LNCaP clone FGC (cell line): ENCODE results near the gene SIK3.

ENCODE experiments used
- DNase-seq: peaks from one replicate; pipeline ENCODE4 v3.0.0-alpha.2; 2011; ENCODE audit warnings: low read depth
- H3K4me3 ChIP-seq: 2 replicates; pipeline ENCODE4 v1.5.1; 2011; ENCODE audit warnings: mild to moderate bottlenecking, low read depth, low read length, control low read depth
- CTCF ChIP-seq: IDR thresholded peaks from 2 replicates; pipeline ENCODE4 v1.5.1; 2012; ENCODE audit warnings: mild to moderate bottlenecking; ENCODE audit not compliant: control insufficient read depth, insufficient read depth; ENCODE audit errors: extremely low read depth

SIK3 gene

GRCh38 chr11:117020287-117020686, 77.9 kb downstream of the SIK3 start:
- DNase-seq, result no peak
- H3K4me3 ChIP-seq, result no peak overlapping the region
- no peak for TF ChIP-seq CTCF

GRCh38 chr11:117019871-117020270, 78.4 kb downstream of the SIK3 start:
- TF ChIP-seq CTCF, result no peak
- H3K4me3 ChIP-seq, result no peak overlapping the region
- DNase-seq, result no peak

- TF ChIP-seq CTCF, result no peak
- H3K4me3 ChIP-seq, result no peak overlapping the region
- peak; percentile 30 for DNase-seq
Observed at GRCh38 chr11:117017456-117017855, 80.8 kb downstream of the SIK3 start.

- no peak for TF ChIP-seq CTCF
- H3K4me3 ChIP-seq, result no peak overlapping the region
- no peak for DNase-seq
Observed at GRCh38 chr11:117016747-117017146, 81.5 kb downstream of the SIK3 start.

- DNase-seq, result no peak
- no peak overlapping the region for H3K4me3 ChIP-seq
- no peak for TF ChIP-seq CTCF
Observed at GRCh38 chr11:117016246-117016645, 82.0 kb downstream of the SIK3 start.

GRCh38 chr11:117011541-117011898, 86.7 kb downstream of the SIK3 start:
- TF ChIP-seq CTCF, result no peak
- H3K4me3 ChIP-seq, result no peak overlapping the region
- DNase-seq, result no peak

GRCh38 chr11:117010808-117011540, 87.3 kb downstream of the SIK3 start:
- TF ChIP-seq CTCF, result no peak
- DNase-seq, result no peak
- H3K4me3 ChIP-seq, result no peak overlapping the region
